Gastroesophageal sphincter (tissue), 3 donors: ENCODE data around the gene RPLP2.

Experiments used
- CTCF ChIP-seq, 4 experiments: fragments of 200-600 bp in 2 of 4; fragments of 450-650 bp in 2 of 4; sonication (generic) in 1 of 4; IDR thresholded peaks; one replicate each; pipeline ENCODE4 v1.5.1; 2017 to 2019; ENCODE audit warnings: antibody characterized with exemption in 4 of 4, mild to moderate bottlenecking in 2 of 4, moderate library complexity in 2 of 4
- POLR2A ChIP-seq, 2 donors: fragments of 450-650 bp; IDR thresholded peaks; one replicate each; pipeline ENCODE4 v1.6.1; 2017; ENCODE audit warnings: antibody characterized with exemption in 2 of 2, mild to moderate bottlenecking in 2 of 2, moderate library complexity in 1 of 2
- POLR2AphosphoS5 ChIP-seq: sonication (generic); formaldehyde crosslinking; IDR thresholded peaks from one replicate; pipeline ENCODE4 v1.6.1; 2017; ENCODE audit warnings: antibody characterized with exemption

- no peak for TF ChIP-seq POLR2A (IDR thresholded peaks at IDR 0.05)
- TF ChIP-seq CTCF (IDR thresholded peaks at IDR 0.05) = no peak
- TF ChIP-seq POLR2AphosphoS5 = no peak
Measured at GRCh38 chr11:803467-803742, 6.4 kb upstream of the RPLP2 start.
